GM19023 (cell line): ENCODE measurements around the gene FUNDC2.
"Not testable (repeated sequence)": the region's sequence is repeated elsewhere in the genome, so short reads cannot be mapped to it uniquely, and the experiment has no call there.

Source experiments
- ATAC-seq: cut with Tn5 transposase; IDR thresholded peaks from one replicate; pipeline ENCODE4 v1.9.1; 2021; ENCODE audit warnings: mild to moderate bottlenecking, moderate library complexity; ENCODE audit not compliant: unreplicated experiment

The FUNDC2 gene

GRCh38 chrX:155026727-155027508 lies at the start of gene FUNDC2:
FUNDC2 (plus strand) TSS chrX:155026844; CDS start chrX:155026939, 95 bp downstream.
- ATAC-seq, result peak; percentile 90

- no peak for ATAC-seq
These were observed 47.0 kb upstream of the FUNDC2 start for GRCh38 chrX:154979629-154980028.

- ATAC-seq, result peak; percentile 99
These were observed 46.1 kb upstream of the FUNDC2 start for GRCh38 chrX:154980330-154981115.

GRCh38 chrX:154981116-154981411 lies 45.6 kb upstream of the FUNDC2 start:
- peak; percentile 31 for ATAC-seq

- no peak for ATAC-seq
These were observed 39.6 kb upstream of the FUNDC2 start for GRCh38 chrX:154986826-154987575.

- no peak for ATAC-seq
These were observed 38.7 kb upstream of the FUNDC2 start for GRCh38 chrX:154987940-154988339.

- no peak for ATAC-seq
These were observed 37.9 kb upstream of the FUNDC2 start for GRCh38 chrX:154988719-154989118.

GRCh38 chrX:154990496-154990895 lies 36.1 kb upstream of the FUNDC2 start:
- no peak for ATAC-seq

- no peak for ATAC-seq
These were observed 35.6 kb upstream of the FUNDC2 start for GRCh38 chrX:154991039-154991438.

- ATAC-seq, result no peak
These were observed 35.2 kb upstream of the FUNDC2 start for GRCh38 chrX:154991476-154991875.

GRCh38 chrX:154998204-154998880 lies 28.3 kb upstream of the FUNDC2 start:
- no peak for ATAC-seq

GRCh38 chrX:155000841-155001240 lies 25.8 kb upstream of the FUNDC2 start:
- no peak for ATAC-seq

GRCh38 chrX:155001873-155002272 lies 24.8 kb upstream of the FUNDC2 start:
- no peak for ATAC-seq

GRCh38 chrX:155005190-155005589 lies 21.5 kb upstream of the FUNDC2 start:
- no peak for ATAC-seq

GRCh38 chrX:155006379-155006778 lies 20.3 kb upstream of the FUNDC2 start:
- ATAC-seq, result not testable (repeated sequence)

GRCh38 chrX:155006913-155007671 lies 19.6 kb upstream of the FUNDC2 start:
- not testable (repeated sequence) for ATAC-seq

GRCh38 chrX:155008578-155008977 lies 18.1 kb upstream of the FUNDC2 start:
- ATAC-seq, result not testable (repeated sequence)

- no peak for ATAC-seq
These were observed 16.6 kb upstream of the FUNDC2 start for GRCh38 chrX:155009994-155010472.

- no peak for ATAC-seq
These were observed 6.1 kb upstream of the FUNDC2 start for GRCh38 chrX:155020591-155020990.

- no peak for ATAC-seq
These were observed 4.1 kb upstream of the FUNDC2 start, which contains the start of gene F8 for GRCh38 chrX:155022585-155022984. F8 (minus strand) TSS chrX:155022723; CDS start chrX:155022552, 171 bp downstream.
